HG03571 (cell line): Measurements from ENCODE around the gene EIF4ENIF1.
"Not testable (repeated sequence)": the region's sequence is repeated elsewhere in the genome, so short reads cannot be mapped to it uniquely, and the experiment has no call there.

ENCODE experiments used
- ATAC-seq: cut with Tn5 transposase; IDR thresholded peaks from one replicate; pipeline ENCODE4 v1.9.1; 2021; ENCODE audit not compliant: unreplicated experiment

EIF4ENIF1 gene

DNA sequence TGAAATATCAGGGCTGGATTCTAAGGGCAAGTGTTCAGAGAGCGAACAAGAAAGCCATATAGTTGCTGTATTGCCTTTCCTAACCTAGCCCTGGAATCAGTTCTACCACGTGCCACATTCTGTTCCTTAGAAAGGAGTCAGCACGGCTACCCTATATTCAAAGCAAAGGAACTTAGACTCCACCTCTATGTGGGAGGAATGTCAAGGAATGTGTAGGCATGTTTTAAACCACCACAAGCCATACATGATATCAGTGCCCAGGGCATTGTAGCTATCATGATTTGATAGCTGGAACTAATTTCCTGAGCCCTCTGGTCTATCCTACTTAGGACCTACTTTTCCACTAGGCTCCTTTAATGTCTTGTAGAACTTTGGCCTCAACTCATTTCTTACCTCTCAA lies 2.5 kb upstream of the EIF4ENIF1 start:
- ATAC-seq, result no peak

DNA sequence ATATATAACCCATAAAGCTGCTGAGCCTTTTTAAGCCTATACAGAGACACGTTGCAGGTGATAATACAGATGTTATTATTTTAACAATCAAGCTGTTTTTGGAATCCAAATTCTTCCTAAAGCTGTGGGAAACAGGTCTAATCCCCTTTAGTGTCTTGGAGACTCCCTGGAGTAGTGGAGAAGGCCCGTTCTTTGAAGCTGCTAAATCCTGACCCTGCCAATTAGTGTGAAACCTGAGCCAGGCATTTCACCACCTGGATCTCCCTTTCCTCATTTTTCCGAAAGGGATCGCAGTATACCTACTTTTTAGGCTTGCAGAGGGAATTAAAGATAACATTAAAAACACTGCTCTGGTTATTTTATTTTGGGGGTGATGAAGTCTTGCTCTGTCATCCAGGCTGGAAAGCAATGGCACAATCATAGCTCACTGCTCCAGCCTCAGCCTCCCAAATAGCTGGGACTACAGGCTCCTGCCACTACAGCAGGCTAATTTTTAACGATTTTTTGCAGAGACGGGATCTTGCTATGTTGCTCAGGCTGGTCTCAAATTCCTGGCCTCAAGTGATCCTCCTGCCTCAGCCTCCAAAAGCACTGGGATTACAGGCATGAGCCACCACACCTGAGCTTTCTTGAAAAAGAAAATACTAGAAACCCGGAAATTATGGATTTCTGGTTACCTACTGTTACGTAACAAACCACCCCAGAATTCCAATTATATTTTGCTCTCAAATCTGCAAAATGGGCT lies 1.7 kb upstream of the EIF4ENIF1 start:
- ATAC-seq, result no peak

DNA sequence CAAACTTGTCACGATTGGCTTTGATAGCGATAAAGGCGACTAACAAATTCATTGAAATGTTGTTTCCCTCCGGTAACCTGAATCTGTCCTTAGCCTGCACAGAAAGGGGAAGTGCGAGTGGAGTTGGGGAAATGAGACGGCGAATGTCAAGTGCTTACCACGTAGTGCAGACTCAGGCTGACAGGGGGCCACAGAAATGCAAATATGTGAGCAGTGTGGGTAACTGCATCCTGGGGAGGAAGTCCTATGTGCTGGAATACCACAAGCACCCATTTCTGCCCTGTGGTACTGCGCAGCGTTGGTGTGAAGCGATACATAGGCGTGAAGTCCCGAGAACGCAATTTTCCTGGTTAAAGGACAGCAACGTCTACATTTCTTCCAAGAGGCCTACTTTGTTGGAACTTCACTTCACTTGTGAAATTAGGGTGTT lies 869 bp upstream of the EIF4ENIF1 start:
- peak; percentile 46 for ATAC-seq

DNA sequence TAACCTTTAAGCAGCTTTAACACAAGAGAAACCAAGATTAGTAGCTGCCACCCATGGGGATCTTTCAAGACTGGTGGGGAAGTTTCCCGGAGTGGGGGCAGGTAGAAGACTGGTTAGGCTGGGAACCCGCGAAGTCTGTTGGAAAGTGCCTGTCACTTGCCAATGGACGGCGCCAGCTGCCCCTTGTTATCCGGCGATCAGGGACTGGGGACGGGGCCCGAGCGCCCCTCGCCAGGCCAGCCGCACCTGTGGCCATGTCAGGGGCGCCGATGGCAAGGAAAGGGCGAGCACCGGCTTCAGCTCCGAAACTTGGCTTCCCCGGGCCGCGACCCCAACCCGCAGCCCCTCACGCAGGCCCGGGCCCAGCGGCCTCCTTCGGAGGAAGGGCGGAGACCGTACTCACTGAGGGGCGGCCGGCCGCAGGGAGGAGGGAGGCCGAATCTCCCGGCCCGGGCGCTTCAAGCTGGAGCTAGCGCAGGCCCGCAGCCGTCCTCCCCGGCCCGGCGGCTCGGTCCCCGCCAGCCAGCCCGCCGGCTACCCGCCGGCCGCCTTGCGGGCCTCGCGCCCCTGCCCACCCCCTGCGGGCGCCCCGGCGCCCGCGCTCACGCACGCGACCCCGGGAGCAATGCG lies 539 bp downstream of the EIF4ENIF1 start:
- ATAC-seq, result no peak

DNA sequence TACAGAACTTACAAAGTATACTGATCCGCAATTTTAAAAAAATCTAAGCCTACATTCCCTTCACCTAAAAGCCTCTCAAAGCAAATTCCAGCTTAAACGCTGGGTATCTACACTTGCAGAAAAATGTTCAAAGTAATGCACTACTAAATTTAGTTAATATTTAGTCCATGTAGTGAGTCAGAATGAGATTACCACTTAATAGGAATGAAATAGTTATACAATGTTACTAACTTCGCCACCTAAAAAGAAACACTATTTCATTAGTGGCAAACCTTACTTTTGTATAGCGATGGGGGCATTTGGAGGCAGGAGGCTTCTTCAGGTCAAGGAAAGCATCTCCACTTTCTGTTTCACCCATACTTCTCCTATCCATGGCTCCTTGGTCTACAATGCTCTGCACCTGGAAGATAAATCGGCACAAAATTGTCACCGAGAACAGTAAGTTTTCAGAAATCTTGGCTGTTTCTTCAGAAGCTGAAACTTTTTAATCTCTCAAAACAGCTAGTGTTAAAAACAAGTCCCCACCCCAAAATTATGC lies 1.2 kb downstream of the EIF4ENIF1 start:
- ATAC-seq, result no peak

DNA sequence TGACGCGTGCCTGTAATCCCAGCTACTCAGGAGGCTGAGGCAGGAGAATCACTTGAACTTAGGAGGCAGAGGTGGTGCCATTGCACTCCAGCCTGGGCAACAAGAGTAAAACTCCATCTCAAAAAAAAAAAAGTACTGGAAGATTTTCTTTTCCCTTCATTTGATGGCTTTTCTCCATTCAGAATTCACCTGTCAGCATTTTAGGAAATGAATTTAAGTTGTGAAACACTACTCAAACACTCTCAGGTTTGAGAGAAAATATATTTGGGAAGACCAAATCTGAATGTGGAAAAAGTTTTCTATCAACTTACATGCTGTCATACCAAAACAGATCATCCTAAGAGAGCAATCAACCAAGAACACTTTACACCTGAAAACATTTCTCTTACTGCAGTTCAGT lies 2.7 kb downstream of the EIF4ENIF1 start:
- no peak for ATAC-seq

DNA sequence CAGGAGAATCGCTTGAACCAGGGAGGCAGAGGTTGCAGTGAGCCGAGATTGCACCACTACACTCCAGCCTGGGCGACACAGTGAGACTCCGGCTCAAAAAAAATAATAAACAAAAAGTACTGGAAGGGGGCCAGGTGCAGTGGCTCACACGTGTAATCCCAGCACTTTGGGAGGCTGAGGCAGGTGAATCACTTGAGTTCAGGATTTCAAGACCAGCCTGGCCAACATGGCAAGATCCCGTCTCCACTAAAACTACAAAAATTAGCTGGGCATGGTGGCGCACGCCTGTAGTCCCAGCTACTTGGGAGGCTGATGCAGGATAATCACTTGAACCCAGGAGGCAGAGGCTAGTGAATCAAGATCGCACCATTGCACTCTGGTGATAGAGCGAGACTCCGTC lies 3.3 kb downstream of the EIF4ENIF1 start:
- ATAC-seq, result not testable (repeated sequence)

DNA sequence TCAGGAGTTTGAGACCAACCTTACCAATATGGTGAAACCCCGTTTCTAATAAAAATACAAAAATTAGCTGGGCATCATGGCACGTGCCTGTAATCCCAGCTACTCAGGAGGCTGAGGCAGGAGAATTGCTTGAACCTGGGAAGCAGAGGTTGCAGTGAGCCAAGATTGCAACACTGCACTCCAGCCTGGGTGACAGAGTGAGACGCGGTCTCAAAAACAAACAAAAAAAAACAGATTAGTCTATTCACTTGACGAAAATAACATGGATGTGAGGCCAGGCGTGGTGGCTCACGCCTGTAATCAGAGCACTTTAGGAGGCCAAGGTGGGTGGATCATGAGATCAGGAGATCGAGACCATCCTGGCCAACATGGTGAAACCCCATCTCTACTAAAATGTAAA lies 7.2 kb downstream of the EIF4ENIF1 start:
- ATAC-seq, result not testable (repeated sequence)

DNA sequence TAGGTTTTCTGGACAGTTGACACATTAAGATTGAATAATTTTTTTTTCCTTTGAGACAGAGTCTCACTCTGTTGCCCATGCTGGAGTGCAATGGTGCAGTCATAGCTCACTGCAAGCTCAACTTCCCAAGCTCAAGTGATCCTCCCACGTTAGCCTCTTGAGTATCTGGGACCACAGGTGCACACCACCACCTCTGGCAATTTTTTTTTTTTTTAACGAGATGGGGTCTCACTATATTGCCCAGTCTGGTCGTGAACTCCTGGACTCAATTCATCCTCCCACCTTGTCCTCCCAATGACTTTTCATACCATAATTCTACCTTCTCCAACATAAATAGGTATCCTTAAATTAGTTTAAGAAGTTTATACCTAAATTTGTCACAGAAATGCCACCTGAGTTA lies 8.5 kb downstream of the EIF4ENIF1 start:
- ATAC-seq, result no peak

DNA sequence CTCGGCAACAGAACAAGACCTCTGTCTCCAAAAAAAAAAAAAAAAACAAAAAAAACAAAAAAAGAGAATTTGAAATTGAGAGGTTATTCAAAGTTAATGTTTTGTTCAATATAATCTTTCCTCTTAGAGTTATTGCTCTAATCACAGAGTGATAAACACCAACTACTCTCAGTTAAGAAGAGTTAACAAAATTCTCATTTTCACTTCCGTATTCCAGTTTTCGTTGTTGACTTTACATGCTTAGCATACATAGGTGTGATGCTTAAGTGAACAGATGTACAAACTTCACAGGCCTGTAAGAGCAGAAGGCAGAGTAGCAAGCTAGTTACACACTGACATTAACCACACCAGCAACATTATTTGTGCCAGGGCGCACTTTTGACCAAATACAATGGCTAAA lies 12.3 kb downstream of the EIF4ENIF1 start:
- ATAC-seq, result no peak

DNA sequence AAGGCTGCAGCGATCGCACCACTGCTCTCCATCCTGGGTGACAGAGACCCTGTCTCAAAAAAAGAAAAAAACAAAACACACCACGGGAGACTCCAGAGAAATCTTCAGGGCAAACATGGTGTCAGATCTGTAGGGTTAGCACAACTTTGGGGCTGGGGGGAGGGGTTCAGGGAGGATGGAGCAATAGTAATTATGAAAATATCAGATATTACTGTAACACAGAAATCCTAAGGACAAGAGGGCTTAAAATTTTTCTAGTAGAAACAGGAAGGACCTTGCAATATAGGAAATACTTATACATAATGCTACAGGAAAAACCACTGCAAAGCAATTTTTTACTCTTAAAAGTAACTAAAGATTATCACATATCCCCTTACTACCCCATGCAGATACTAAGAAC lies 13.8 kb downstream of the EIF4ENIF1 start:
- ATAC-seq, result no peak

DNA sequence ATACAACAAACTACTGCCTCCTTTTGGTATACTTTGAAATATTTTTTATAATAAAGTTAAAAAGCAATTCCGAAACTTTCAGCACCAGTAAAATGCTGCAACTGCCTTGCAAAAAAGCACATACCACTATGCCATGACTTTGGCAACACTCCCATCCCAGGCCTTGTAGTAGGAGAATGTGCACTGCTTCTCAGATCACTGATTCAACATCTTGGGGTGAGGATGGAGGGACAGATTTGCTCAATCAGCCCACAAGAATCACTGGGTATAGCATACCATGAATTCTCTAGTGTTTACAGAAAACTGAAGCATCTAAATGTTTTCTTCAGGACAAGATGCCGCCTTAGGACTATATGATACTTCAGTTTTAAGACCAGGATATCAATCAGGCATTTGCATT lies 14.9 kb downstream of the EIF4ENIF1 start:
- ATAC-seq, result no peak

DNA sequence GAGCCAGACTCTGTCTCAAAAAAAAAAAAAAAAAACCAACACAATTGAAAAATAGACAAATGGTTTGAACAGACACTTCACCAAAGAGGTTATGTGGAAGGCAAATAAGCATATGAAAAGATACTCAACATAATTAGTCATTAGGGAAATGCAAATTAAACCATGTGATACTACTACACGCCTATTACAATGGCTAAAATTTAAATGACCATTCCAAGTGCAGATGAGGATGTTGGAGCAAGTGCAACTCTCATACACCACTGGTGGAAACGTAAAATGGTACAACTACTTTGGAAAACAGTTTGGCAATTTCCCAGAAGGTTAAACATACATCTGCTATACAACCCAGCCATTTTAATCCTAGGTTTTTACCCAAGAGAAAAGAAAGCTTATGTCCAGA lies 24.3 kb downstream of the EIF4ENIF1 start:
- no peak for ATAC-seq

DNA sequence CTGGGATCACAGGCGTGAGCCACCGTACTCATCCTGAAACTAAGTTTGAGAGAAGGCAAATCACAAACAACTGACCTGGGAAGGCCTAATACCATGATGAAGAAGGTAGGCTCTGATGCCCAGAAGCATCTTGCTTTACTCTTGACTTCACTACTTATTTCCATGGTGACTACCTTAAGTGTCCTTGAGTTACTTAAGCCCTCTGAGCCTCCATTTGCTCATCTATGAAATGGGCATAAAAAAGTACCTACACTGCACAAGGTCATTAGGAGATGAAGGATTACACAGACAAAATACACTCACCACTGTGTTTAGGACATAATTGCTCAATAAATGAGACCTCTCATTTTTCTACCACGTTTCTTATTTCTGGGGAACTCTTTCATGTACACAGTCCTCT lies 27.9 kb downstream of the EIF4ENIF1 start:
- no peak for ATAC-seq

DNA sequence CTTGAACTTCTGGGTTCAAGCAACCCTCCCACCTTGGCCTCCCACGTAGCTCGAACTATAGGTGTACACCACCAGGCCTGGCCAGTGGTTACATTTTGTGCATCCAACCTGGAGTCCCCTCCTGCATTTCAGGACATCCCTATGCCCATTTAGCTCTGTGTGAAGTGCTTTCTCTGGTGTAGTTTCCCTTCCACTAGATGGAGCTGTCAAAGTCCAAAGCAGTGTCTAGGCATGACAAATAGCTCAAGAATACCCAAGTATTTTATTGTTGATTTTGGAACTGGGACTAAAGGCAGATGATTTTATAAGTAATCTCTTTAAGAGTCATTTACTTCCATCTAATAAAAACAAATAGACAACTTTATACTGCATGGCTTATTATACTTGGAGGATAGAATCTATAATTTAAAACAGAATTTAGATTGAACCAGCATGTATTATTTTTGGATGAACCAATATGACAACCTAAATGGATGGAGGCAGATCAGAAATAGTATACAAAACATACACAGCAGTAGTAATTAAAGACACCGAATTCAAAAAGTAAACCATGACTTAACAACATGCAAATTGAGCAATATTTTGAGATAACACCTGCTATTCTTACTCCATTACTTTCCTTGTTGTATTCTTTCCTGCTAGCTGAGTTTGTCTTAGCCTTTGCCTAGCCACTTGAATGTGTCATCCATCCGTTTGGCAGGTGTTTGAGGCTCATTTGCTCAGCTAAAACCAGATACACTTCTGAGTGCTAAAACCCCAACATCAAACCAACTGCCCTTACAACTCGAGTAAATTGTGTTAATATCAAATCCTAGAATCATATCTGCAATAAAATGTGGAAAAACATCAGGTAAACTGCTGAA lies 37.7 kb downstream of the EIF4ENIF1 start:
- no peak for ATAC-seq

DNA sequence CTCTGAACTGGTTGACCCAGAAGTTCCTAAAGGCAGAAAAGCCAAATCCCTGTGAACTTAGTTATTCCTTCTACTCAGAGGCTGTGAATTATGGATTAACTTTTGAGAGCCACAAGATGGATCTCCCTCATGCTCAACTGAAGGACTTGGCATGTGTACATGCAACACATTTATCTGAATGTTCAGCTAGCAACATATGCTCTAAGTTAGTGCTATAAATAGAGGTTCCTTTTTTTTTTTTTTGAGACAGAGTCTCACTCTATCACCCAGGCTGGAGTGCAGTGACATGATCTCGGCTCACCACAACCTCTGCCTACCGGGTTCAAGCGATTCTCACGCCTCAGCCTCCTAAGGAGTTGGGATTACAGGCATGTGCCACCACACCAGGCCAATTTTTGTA lies 40.1 kb downstream of the EIF4ENIF1 start:
- no peak for ATAC-seq

DNA sequence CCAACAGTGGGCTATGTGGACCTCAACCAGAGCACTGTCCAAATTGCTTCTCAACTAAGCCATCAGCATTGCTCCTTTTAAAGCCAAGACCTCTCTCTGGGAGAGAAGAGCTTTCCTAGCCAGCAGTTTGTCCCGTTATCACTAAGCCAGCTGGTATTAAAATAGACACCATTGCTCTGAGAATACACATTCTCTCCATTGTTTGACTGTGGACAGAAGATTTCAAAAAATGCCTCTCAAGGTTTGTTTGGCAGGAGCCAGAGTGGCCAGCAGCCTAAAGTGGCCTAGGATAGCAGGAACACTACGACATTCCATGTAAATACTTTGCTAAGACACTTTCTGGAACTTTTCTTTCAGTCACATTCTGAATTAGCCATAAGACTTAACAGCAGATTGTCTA lies 41.3 kb downstream of the EIF4ENIF1 start:
- ATAC-seq, result no peak

DNA sequence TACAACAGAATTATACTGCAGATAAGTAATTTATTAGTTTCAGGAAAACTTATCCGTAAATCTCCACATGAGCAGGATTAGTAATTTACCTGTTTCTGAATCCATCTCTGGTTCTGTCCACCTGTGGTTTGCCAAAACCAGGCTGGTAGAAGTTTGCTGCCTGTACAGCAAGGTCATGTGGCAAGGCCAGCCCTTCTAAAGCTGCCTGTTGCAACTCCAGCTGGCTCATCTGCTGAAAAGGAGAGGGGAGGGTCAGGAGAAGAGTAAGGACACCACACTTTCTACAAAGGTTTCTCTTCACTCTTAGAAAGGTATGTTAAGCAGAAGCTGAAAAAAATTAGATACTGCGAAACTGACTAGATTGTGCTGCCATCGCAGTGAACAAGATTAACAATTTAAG lies 42.3 kb downstream of the EIF4ENIF1 start:
- no peak for ATAC-seq

DNA sequence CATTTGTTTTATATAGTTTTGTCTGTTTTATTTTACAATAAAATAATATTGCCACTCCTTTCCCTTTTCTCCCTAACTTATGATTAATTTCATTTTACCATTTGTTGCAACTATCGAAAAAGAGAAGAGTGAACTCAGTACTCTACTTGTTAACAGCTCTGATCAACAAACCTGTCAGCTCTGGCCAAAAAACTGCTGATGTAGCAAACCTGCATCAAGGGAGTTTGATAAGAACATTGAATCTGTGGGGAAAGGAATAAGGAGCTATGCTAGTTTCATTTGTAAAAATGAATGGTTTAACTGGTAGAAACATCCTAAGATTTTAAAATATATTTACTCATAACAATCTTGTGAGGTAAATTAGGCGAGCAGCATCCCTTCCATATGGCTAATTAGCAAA lies 42.9 kb downstream of the EIF4ENIF1 start:
- no peak for ATAC-seq

DNA sequence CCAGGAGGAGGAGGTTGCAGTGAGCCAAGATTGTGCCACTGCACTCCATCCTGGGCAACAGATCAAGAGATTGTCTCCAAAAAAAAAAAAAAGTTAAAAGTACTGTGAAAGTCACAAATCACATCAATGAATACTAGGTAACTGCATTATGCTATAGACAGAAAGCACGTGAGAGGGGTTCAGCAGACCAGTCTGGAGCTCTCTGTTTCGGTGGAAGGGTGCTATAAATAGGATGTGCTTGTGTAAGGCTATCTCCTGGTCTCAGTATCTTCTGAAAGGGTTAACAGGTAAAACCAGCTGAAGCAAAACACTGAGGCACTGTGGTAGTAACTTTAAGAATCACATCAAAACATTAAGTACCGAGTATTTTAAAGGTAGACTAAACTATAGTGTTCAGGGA lies 43.4 kb downstream of the EIF4ENIF1 start:
- no peak for ATAC-seq

DNA sequence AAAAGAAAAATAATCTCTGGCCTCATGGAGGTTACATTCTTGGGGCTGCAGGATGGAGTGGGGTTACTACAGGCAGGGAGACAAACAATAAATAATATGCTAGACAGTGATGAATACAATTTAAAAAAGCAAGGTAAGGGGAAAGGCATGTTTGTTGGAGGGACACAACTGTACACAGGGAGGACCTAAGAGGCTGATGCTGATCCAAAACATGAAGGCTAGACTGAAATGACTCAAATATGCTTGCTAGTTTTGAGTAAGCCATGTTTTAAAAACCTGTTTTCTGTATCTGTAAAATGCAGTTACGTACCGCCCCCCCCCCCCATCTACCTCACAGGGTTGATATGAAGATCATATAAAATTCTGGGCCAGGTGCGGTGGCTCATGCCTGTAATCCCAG lies 44.0 kb downstream of the EIF4ENIF1 start:
- no peak for ATAC-seq

DNA sequence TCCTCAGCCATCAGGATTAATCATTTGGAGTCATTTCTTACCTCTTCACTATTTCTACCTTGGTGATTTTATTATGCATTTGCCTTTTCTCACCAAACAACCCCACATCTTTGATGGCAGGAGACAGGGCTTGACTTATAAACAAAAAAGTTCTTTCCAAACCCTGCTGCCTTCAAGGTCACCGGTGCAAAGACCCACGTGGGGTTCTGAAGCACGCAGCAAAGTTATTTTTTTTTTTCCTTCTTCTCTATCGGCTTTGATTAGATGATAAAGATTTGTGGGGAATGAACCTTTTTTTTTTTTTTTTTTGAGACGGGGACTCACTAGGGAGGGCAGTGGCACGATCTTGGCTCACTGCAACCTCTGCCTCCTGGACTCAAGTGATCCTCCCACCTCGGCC lies 46.1 kb downstream of the EIF4ENIF1 start:
- no peak for ATAC-seq
